GM21529 (cell line): ENCODE measurements around the gene CHRND.

Experiments
- ATAC-seq: cut with Tn5 transposase; IDR thresholded peaks from one replicate; pipeline ENCODE4 v1.9.1; 2021; ENCODE audit not compliant: unreplicated experiment

Gene CHRND

GRCh38 chr2:232541195-232541960, 15.4 kb downstream of the CHRND start:
- ATAC-seq: no peak

DNA sequence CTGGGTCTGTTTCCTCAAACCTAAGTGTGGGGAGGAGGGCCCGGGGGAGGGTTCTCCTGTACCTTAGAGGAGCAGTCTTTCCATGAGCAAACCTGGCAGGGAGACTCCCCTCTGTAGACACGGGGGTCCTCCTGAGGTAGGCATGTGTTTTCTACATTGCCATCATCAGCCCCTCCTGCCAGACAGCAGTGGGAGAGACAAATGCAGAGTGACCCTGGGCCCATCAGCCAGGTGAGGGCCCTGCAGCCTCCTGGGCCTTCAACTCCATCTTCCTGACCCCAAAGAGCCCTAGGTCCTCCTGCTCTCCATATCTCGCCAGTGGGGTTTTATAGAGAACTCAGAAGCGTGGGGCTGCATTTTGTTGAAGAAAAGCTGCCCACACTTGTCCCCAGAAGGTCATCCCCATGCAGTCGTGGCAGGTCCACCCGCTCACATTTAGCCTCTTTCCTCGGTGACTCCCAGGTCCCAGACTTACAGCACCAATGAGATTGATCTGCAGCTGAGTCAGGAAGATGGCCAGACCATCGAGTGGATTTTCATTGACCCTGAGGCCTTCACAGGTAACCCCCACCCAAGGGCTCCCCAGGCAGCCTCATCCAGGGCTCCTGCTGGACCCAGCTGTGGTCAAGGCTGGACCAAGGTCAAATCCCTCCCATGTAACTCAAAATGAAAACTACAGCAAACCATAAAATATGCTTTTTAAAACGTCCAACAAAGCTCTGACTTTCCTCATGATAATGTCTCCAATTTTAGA, 16.2 kb downstream of the CHRND start:
- ATAC-seq: no peak

DNA sequence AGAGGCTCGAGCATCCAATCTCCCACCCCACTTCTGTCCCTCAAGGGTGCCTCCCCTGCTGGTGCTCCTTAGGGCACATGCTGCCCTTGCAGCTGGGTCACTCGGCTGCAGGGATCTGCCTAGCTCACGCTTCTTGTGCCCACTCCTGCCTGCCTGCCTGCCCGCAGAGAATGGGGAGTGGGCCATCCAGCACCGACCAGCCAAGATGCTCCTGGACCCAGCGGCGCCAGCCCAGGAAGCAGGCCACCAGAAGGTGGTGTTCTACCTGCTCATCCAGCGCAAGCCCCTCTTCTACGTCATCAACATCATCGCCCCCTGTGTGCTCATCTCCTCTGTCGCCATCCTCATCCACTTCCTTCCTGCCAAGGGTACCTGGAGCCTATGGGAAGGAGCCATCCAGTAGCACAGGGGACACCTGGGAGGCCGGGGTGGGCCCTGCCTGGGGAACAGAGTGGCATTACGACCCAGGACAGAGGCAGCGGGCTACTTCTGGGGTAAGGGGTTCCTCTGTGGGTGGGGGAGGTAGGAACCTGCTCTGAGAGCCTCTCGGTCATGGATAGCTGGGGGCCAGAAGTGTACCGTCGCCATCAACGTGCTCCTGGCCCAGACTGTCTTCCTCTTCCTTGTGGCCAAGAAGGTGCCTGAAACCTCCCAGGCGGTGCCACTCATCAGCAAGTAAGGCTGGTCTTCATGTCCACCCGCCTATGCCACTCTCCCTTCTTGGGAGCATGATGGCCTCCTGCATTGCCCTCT, 16.9 kb downstream of the CHRND start:
- no peak for ATAC-seq

- ATAC-seq: no peak
These were observed 17.5 kb downstream of the CHRND start for GRCh38 chr2:232543491-232543890.

DNA sequence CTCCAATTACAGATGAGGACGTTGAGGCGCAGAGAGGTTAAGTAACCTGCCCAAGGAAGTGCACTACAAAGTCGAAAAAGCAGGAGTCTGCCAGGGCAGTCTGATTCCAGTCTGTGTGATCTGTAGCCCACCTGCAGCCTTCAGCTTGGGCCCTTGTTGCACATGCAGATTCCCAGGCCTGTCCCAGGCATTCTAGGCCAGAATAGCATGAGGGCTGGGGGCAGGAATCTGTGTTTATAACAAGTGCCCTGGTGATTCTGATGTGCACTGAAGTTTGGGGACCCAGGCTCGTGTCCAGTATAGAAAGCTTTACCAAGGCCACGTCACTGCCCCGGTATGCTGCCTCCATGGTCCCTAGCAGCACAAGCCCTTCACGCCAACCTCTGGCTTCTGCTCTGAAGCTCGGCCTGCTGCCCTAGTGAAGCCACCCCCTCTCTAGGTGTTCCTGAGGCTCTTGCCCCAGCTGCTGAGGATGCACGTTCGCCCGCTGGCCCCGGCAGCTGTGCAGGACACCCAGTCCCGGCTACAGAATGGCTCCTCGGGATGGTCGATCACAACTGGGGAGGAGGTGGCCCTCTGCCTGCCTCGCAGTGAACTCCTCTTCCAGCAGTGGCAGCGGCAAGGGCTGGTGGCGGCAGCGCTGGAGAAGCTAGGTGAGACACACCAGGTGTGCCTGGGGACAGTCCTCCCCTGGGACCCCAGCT, 18.1 kb downstream of the CHRND start:
- no peak for ATAC-seq

DNA sequence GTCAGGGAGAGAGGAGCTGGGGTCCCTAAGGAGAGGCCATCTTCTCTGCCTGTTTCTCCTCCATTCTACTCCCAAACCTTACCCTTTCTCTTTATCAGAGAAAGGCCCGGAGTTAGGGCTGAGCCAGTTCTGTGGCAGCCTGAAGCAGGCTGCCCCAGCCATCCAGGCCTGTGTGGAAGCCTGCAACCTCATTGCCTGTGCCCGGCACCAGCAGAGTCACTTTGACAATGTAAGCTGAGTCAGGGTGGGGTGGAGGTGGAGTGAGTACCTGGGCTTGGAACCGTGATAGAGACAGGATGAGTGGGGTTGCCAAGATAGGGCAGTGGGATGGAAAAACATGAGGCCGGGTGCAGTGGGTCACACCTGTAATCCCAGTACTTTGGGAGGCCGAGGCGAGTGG, 18.7 kb downstream of the CHRND start:
- ATAC-seq: no peak

DNA sequence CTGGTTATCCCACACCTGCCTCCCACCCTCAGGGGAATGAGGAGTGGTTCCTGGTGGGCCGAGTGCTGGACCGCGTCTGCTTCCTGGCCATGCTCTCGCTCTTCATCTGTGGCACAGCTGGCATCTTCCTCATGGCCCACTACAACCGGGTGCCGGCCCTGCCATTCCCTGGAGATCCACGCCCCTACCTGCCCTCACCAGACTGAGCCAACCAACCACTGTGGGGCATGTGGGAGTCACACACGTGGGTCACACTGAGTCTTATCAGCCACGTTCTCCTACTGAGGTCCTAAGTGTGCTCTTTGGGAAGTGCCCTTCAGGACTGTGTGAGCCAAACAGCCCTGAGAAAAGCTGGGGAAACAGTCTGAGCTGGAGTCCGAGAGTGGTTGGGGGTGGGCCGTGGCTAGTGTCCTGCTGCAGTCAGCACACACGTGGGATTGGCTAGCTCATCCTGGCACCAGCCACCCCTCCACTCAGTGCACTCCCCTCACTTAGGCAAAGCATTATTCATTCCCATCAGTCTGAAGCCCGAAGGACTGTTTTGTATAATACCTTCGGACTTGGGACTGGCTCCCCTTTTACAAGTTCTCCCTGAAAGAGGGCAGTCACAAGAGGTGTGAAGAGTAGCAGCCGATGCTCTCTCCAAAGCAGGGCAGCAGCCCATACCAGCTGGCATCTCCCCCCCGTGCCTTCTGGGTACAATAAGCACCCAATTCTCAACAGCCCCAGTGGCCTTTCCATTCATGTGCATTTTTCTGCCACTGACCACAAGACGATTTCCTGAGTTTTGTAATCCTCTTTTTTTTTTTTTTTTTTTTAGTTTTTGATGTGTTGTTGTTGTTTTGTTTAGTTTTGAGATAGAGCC, 19.8 kb downstream of the CHRND start:
- ATAC-seq: no peak

DNA sequence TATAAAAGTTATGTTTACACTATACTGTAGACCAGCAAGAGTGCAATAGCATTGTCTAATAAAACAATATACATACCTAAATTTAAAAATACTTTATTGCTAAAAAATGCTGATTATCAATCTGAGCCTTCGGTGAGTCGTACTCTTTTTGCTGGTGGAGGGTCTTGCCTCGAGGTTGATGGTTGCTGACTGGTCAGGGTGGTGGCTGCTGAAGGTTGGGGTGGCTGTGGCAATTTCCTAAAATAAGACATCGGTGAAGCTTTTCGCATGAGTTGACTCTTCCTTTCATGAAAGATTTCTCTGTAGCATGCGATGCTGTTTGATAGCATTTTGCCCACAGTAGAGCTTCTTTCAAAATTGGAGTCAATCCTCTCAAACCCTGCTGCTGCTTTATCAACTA, 22.0 kb downstream of the CHRND start:
- ATAC-seq: no peak

- no peak for ATAC-seq
These were observed 23.8 kb downstream of the CHRND start for GRCh38 chr2:232549655-232550353.

DNA sequence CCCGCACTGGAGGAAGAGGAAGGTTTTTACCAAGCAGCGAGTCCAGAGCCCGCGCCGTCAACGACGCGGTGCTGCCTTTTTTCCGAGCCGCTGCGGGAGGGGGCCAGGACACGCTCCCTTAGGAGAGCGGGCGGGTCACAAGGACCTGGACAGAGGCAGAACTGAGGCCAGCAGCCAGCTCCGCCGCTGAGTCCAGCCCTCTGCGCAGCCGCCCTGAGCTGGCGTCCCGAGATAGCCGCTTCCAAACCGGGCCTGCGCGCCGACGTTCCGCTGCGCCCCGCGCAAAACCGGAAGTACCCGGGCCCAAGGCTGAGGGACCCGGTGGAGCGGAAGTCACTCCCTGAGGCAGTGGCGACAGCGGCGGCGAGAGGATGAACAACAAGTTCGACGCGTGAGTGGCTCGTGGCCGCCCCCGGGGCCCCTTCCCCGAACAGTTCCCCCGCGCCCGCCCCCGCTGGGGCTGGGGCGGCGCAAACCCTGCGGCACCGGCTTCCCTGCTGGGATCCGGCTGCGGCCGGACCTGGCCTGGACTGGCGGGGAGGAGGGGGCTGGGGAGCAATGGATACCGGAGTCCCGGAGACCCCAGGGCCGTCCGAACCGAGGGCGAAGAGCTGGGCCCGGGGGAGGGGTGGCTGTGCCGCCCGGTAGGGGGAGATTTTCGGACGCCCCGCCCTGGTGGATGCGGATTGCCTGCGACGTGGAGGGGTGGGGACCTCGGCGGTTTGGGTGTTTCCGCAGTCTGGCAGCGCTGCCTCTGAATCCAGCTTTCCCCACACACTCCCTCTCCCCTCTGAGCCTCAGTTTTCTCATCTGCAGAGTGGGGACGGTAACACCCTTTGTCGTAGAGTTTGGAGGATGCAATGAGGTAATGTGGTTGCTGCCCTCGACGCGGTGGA, 24.6 kb downstream of the CHRND start, which contains the start of the genes EIF4E2 and TIGD1:
Gene EIF4E2 (plus strand): TSS at position 336 of the 896 bp plus-strand sequence. CDS start 36 bp downstream, at position 372.
Gene TIGD1 (minus strand): TSS at position 204 of the 896 bp plus-strand sequence. CDS start 675 bp downstream, outside the sequence.
- ATAC-seq: peak; percentile 95

DNA sequence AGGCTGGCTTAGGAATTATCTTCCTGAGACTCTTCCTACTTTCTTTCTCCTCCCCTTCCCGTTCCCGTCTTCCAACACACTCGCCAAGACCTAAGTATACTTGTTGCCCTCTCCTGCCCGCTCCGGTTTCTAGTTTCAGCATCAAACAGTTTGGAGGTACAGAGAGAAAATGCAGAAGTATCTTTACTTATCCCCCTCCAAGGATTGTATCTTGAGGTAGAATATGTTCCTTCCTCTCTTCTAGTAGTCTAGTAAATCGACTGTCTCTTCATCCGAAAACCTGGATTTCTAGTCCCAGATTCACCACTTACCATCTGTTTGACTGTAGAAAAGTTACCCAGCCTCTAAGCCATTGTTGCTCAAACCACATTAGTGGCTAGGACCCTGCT, 25.3 kb downstream of the CHRND start:
- ATAC-seq: no peak

- ATAC-seq: no peak
These were observed 25.8 kb downstream of the CHRND start for GRCh38 chr2:232551776-232552175.

- ATAC-seq: no peak
These were observed 30.5 kb downstream of the CHRND start for GRCh38 chr2:232556426-232556825.

- ATAC-seq: no peak
These were observed 36.7 kb downstream of the CHRND start for GRCh38 chr2:232562515-232563151.

- no peak for ATAC-seq
These were observed 37.6 kb downstream of the CHRND start for GRCh38 chr2:232563580-232563979.

DNA sequence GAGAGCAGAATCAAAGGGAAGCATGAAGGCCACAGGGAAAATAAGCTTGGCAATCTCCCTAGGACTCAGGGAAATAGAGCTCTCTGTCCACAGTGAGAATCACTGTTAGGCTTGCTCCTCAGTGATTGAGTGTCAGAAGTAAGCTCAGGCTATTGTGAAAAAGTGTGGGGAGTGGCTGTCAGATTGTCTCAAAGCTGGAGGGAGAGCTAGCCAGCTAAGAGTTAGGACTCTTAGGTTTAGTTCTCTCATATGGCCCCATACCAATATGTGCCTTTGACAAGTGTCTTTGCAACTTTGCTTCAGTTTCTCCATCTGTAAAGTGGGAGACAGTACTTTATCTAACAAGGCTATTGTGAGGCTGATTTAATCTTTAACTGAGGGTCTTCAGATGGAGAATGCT, 41.8 kb downstream of the CHRND start:
- no peak for ATAC-seq

GRCh38 chr2:232568161-232568560, 42.2 kb downstream of the CHRND start:
- no peak for ATAC-seq

GRCh38 chr2:232569541-232569940, 43.6 kb downstream of the CHRND start:
- ATAC-seq: no peak
